M059J (cell line): ENCODE measurements around the gene ZNF429. TPM values are rescaled to one million over a fixed set of nuclear protein-coding genes. Genes with fewer than 3 reads are reported as not detected.
"Not testable (repeated sequence)": the region's sequence is repeated elsewhere in the genome, so short reads cannot be mapped to it uniquely, and the experiment has no call there.

Experiments used
- DNase-seq: peaks from one replicate; pipeline ENCODE4 v3.0.0-alpha.2; 2012; ENCODE audit warnings: low read depth
- total RNA-seq: library from RNA; depleted of rRNA; stranded (reverse); fragments of >200 nt; shearing (Covaris generic); gene quantifications from 2 replicates; pipeline ENCODE4 v1.2.3, GENCODE V29; 2014

ZNF429 gene
- total RNA-seq, 1 experiment from 2014 or later: 6.6 TPM

DNA sequence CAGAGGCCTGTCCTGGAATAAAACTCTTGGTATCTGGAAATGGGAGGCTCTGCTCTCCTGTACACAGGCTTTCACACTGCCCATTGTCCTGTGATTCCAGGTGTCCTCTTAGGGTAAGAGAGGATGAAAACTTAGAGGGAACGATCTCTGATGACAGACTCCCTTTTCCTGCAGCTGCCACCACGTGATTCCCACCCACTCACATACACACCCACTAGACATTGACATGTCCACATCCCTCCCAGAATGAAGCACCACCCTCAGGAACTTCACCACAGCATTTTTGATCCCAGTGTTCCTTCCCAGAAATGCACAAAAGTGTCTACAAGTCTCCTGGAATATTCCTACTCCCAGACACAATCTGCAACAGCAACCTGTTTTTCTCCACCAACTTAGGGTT, 8.2 kb downstream of the ZNF429 start:
- no peak for DNase-seq

DNA sequence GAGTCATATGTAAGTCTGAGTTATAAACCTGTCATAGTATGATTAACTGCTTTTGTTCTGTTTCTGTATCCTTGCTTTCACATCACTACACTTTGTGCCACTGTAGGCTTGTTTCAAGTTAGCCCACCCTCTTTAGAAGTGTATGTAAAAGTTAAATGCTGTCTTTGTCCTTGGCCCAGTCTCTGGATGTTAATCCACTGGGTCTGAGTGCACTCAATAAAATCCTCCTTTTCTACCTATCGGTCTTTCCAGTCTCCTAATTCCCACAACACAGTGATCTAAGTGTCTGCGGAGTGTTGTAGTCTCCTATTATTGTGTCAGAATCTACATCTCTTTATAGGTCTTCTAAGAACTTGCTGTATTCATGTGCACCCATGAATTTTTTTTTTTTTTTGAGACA, 14.1 kb downstream of the ZNF429 start:
- no peak for DNase-seq

DNA sequence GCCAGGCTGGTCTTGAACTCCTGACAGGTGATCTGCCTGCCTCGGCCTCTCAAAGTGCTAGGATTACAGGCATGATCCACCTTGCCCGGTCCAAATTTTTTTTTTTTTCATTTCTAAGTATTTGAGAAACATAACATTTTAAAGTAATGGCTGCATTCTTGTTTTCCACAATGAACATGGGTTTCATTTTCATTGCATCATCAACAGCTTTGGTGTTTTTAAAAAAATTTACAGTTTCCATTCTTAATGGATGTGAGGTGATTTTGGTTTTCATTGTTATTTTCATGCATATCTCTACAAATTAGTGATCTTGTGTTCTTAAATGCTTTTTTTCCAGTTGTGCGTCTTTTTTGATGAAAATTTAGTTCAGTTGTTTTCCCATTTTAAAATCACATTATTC, 27.5 kb downstream of the ZNF429 start:
- no peak for DNase-seq

DNA sequence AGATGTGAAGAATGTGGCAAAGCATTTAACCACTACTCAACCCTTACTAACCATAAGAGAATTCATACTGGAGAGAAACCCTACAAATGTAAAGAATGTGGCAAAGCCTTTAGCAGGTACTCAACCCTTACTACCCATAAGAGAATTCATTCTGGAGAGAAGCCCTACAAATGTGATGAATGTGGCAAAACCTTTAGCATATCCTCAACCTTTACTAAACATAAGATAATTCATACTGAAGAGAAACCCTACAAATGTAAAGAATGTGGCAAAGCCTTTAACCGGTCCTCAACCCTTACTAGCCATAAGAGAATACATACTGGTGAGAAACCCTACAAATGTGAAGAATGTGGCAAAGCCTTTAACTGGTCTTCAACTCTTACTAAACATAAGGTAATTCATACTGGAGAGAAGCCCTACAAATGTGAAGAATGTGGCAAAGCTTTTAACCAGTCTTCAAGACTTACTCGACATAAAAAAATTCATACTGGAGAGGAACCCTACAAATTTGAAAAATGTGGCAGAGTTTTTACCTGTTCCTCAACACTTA, 31.4 kb downstream of the ZNF429 start:
- not testable (repeated sequence) for DNase-seq

DNA sequence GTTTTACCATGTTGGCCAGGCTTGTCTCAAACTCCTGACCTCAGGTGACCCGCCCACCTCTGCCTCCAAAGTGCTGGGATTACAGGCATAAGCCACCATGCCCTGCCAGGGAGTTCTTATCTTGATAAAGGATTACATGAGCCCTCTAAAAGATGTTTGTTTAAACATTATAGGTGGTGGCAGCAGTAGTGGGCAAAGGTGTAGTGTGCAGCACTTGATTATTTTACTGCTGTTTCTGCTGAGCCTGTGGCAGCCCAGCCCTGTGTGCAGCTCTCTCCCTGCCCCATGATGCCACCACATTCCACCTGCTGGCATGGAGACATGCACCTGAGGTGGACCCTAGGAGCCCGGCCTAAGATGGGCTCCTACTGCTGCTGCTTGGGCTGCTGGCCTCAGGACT, 54.0 kb downstream of the ZNF429 start:
- no peak for DNase-seq

DNA sequence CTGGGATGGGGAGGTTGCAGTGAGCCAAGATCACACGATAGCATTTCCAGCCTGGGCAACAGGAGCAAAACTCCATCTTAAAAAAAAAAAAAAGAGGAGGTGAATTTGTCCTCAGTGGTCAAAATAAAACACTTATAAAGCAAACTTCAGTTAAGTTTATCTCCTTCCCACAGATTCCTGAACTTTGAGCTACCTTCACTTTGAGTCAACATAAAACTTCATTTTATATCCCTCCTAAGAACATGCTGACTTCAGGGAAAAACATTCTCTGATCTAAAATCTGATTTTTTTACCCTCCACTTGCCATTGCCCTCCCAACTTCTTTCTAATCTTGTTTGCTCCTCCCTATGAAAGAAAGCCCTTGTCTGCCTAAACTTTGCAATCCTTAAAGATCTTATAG, 59.0 kb downstream of the ZNF429 start:
- DNase-seq: no peak

DNA sequence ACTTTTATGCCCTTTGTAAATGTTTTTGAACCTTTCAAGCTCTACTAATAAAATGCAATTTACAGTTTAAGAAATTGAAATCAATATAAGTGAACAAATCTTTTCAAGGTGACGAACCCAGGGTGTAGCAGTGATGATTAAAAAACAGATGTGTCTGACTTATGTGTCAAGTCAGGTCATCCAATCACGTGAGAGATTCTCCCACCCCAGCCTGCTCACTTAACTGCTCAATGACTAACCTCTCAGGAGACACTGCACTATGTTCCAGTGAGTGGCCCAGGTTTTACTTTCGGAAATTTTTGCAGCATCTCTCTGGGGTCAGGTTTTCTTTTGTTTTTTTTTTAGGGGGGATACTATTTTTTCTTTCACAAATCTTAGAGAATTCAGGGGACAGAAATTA, 60.7 kb downstream of the ZNF429 start:
- peak; percentile 3 for DNase-seq

DNA sequence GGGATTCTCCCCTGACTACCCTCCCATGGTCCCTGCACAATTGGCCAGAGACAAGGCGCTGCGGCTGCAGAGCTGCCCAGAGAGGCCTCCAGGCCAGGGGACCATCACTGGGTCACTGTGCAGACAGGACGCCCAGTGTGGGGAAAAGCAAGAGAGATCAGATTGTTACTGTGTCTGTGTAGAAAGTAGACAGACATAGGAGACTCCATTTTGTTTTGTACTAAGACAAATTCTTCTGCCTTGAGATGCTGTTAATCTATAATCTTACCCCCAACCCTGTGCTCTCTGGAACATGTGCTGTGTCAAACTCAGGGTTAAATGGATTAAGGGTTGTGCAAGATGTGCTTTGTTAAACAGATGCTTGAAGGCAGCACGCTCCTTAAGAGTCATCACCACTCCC, 62.4 kb downstream of the ZNF429 start:
- DNase-seq: not testable (repeated sequence)

DNA sequence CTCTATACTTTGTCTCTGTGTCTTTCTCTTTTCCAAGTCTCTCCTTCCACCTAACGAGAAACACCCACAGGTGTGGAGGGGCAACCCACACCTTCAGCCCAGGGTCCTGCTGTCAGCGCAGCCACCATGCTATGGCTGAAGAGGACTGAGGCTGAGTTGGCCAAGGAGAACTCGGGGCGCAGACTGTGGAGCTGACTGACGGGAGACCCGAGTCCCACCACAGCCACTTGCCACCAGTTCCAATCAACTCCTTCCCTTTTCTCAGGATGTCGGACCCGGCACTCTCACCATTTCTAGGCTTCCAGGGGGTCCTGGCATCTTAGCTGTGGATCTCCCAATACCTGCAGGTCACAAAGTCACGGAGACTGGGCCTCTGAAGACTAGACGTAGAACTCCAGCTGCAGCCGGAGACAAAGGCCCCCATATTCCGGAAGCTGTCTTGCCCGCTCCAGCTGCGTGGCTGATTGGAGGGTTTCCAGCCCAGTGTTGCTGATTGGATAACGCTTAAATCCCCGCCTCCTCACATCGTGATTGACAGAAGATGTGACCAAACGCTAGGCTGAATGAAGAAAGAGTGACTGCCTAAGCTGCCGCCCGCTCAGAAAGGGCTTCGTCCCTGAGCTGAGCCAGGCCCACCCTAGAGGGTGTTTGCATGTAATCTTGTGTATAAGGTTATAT, 63.6 kb downstream of the ZNF429 start:
- DNase-seq: peak; percentile 54

DNA sequence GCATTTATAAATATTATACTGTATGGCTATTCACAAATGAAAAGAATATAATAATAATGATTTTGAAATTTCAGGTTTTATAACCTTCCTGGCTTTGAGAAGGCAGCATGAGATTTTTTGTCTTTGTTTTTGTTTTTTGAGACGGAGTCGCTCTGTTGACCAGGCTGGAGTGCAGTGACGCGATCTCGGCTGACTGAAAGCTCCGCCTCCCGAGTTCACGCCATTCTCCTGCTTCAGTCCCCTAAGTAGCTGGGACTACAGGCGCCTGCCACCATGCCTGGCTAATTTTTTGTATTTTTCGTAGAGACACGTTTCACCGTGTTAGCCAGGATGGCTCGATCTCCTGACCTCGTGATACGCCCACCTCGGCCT, 64.1 kb downstream of the ZNF429 start:
- no peak for DNase-seq

DNA sequence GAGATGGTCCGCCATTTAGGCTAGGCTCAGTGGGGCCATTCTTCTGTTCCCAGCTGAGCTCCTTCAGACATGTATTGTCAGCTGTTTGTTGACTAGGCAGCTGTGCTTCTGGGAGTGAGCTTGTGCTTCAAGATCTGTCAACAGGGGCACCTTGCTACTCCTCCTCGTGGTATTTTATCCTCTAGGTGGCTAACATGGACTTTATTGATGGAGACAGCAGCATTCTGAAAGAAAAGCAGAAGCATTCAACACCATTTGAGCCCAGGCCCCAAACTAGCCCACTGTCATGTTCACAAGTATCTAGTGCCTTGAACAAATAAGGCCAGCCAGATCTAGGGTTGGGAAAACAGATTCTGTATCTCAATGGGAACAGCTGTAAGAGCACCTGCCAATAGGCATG, 65.9 kb downstream of the ZNF429 start:
- no peak for DNase-seq

DNA sequence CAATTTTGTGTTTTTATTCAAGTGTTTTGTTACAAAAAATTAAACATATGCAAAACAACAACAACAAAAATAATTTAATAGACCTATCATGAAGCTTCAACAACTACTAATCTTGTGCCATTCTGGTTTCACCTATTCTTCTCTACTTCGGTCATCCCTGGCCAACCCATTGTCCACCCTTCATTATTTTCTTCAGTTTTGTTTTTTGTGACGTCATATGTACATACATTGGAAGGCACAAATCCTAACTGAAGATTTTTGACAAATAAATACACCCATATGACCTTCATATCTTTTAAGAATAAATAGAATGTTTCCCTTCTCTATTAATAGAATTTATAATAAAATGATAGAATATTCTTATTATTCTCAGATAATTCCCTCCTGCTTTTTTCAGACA, 69.2 kb downstream of the ZNF429 start:
- DNase-seq: no peak

DNA sequence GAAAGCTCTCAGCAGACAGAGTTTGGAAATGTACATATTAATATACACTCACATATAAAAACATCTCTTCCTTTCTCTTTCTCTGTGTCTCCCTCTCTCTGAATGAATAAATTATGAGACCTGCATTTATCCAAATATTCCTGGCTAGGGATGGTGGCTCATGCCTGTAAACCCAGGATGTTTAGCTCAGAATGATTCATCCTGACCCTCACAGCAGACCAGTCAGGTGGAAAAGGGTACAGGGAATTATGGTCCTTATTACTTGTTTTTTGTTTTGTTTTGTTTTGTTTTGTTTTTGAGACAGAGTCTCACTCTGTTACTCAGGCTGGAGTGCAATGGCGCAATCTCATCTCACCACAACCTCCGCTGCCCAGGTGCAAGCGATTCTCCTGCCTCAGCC, 71.1 kb downstream of the ZNF429 start:
- no peak for DNase-seq

DNA sequence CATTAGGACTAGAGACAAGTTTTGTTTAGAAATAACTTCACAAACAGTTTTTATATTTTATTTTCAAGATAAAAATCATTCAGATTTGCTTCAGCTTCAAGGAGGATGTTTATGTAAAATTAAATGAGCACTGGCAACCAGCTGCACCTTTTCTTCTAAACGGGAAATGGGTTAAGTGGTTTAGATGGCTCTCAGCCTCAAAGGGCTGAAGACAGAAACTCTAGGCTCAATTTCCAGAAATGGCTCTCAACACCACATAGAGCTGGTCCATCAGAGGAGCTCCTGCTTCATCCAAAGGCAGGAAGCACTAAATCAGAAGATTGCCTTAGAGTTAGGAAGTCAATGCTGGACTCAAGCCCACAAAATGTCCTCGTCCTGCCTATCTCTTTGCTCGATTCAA, 74.7 kb downstream of the ZNF429 start:
- no peak for DNase-seq

DNA sequence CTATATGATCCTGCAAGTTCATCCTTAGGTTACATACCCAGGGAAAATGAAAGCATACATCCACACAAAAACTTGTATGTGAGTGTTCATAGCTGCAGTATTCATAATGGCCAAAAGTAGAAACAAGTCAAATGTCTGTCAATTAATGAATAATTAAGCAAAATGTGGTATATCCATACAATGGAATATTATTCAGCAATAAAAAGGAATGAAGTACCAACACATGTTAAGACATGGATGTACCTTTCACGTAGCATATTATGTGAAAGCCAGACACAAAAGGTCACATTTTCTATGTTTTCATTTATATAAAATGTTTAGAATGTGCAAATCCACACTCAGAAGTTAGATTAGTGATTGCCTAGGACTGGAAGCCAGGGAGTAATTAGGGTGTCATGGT, 75.4 kb downstream of the ZNF429 start:
- no peak for DNase-seq

DNA sequence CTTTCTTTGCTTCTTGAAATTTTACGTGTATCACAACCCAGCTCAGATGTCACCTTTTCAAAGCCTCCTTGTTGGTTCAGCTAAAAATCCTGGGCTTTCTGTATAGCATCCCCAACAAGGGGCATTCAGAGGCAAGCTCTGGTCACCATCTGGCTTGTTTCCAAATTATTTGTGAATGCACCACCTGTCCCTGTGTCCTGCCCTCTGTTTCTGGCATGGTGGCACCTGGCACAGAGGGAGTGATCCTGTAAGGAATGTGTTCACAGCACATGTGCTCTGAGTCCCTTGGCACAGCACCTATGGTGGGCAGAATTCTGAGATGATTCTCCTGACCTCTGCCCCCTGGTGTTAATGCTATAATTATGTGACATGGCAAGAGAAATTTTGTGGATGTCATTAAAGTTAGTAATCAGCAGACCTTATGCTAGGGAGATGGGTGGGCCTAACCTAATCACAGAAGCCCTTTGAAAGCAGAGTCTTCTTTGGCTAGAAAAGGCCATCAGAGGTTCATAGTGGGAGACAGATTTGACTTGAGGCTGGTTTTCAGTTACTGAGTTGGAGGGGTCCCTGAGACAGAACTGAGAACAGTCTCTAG, 76.3 kb downstream of the ZNF429 start:
- no peak for DNase-seq

DNA sequence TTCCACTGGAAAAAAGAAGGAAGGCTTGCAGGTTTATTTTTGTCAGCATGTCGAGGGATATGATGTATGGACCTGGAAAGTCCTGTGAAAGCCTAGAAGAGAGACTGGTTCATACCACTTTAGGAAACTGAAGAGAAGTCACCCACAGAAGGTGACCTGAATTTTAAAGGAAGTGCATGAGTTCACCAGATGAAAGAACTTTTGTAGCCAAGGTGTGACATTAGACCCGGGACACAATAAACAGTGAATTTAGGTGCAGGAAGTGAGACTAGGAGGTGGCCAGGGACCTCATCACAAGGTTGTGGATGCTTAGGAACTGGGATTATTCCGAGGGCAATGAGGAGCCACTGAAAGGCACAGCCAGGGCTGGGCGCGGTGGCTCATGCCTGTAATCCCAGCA, 79.1 kb downstream of the ZNF429 start:
- no peak for DNase-seq

DNA sequence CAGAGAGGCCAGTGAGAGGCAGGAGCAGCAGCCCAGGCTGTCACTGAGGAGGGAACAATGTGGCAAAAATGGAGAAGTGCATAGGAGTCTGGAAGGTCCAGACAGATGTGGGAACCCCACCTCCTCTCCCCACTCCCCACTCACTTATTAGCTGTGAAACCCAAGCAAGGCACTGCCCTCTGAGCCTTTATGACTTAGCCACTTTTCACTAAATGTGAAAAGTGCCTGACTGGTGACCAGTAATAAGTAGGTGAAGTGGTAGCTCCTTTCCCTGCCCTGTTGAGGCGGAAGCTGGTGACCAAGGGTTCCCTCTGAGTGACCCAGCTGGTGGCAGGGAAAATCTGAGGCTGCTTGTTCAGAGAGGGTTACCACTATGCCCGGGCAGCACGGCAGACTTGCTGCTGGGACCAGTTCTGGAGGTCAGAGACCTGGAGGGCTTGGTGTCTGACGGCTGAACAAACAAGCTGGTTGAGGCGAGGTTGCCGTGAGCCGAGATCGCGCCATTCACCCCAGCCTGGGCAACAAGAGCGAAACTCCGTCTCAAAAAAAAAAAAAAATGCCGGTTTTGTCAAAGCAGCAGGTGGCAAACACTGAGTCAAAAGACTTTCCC, 80.0 kb downstream of the ZNF429 start:
- DNase-seq: no peak

DNA sequence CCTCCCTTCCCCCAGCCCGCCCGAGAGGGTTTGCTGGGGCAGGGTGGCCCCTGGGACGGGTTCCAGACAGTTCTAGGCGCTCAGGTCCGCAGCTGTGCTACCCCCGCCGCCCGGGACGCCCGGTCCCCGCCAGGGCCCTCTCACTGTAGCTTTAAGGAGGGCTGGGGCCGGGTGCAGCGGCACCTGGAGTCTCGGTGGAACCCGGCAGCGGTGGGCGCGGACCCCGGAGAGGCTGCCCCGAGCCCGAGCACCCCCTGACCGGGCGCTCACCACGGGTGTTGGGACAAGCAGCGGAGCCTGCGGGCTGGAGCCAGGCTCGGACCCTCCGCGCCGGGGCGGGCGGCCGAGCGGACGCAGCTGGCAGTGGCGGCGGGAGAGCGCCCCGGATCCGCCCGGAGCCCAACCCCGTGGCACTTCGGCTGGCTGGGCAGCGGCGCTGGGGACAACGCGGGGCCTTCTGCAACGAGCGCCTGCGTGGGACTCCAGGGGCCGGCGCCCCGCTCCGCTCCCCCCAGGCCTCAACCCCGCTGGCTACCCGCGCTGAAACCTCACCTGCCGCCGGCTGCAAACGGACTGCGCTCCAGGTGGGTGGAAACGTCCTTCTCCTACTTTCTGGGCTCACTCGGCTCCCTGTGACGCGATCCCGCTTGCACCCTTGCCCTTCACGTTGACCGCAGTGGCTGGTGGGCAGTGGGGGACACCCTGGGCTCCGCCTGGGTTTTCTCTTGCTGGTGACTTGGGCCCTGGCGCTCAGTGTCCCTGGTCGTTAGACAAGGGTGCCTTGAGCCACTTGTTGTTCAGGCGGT, 81.1 kb downstream of the ZNF429 start:
- no peak for DNase-seq

DNA sequence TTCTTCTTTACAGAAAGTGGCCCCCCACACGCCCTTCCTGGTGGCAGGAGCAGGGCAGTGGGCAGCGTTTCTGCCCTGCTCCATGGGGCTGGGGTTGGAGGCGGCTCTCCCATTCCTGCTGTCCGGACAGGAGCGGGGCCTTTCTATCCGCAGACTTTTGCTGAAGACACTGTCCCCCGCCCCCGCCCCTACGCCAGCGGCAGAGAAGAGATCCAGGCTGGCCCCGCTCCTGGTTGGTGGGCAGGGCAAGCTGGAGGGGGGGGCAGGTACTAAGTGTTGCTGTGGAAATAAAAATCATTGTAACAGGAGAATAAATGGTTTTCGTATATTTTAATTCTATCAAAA, 81.7 kb downstream of the ZNF429 start:
- no peak for DNase-seq

DNA sequence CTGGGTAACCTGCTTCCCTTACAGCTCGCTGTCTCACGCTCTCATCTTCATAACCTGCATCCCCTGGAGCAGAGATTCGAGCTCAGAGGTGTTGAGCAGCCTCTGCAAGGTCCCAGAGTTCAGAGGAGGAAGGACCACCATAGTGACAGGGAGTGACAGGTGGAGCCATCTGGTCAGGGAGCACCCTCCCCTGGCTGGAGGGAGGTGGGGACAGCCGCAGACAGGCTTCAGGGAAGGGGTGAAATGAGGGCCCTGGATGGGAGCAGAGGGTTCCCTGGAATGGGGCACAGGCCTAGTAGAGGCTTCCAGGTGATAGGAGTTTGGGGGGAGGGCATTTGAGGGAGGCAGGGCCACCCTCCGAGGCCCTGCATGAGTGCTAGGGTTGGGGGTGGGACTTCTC, 82.1 kb downstream of the ZNF429 start:
- no peak for DNase-seq

DNA sequence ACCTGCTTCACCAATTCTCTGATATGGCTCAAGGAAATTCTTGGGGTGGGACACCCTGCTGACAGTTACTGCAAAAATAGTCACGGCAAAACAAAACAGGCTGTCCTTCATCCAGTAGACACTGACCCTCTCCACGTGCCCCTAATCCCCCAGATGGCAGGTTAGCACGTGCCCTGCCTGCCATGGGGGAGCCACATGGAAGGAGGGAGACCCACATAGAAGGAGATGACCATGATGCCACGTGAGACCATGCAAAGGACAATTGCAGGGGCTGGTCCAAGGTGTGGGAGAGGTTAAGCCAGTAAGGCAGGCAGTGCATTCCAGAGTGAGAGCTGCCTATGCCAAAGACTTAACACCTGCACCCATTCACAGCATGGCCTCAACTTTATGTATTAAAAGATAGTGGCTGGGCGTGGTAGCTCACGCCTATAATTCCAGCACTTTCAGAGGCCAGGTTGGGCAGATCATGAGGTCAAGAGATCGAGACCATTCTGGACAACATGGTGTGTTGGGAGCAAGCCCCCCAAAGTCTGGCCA, 82.7 kb downstream of the ZNF429 start:
- DNase-seq: no peak
